NCI-H2107 treated with DMSO at 0.1 percent for 48 hours (cell line): Measurements from ENCODE around the gene RSRP1.

Experiments used
- DNase-seq: peaks from one replicate; lab custom pipeline; 2025; ENCODE audit not compliant: unreplicated experiment; lab: John Stamatoyannopoulos, UW

The RSRP1 gene

DNA sequence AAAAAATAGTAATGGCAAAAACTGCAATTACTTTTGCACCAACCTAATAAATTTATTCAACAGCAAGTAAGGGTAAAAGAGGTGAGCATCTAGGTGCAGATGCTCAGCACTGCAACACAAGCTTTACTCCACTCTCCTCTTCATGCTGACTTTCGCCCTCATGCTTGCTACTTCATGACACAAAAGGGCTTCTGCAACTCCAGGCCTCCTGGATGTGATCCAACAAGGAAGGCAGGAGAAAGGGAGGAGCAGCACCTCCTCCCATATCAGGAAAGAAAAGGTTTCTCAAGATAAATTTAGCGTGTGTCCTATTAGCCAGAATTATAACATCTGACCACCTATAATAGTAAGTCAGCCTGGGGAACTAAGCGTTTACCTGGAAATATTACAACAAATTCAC, 26.6 kb downstream of the RSRP1 start:
- DNase-seq: no peak

DNA sequence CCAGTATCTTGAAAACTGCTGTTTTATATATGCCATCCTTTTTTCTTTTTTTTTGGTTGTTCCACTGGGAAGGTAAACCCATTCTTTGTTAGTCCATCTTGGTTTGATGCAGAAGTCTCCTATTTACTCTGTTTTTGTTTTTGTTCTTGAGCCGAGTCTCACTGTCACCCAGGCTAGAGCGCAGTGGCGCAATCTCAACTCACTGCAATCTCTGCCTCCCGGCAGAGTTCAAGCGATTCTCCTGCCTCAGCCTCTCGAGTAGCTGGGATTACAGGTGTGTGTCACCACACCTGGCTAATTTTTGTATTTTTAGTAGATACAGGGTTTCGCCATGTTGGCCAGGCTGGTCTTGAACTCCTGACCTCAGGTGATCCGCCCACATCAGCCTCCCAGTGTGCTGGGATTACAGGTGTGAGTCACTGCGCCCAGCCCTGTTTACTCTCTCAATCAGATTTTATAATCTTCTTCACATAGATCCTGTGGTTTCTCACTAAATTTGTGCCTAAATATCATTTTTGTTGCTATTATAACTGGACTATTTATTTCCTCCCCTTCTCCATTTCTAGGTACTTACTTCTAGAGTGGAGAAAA, 27.5 kb downstream of the RSRP1 start:
- DNase-seq: no peak

DNA sequence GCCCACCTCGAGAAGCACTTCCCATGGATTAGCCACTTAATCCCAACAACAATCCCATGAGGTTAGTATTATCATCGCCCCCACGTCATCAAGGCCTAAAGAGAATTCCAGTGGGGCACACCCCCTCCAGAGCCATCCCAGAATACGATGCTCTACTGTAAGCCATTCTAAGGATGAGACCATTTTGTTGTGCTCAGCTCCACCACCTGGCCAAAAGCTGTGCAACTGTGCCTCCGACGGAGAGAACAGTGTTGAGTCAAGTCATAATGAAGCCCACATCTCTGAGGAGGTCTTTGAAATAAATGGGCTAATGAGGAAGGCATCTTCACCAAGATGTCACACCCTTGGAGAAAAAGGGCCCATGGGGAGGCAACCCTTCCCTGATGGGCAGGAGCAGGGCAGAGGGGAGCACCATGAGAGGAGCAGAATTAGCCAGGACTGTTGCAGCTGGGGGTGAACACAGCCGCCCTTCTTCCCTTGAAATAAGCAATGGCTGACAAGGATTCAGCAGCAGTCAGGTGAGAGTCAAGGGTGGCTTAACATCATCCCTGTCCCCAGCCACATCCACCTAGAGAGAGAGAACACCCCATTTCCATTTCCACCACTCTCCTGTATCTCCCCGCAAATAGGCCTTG, 29.5 kb downstream of the RSRP1 start:
- no peak for DNase-seq

DNA sequence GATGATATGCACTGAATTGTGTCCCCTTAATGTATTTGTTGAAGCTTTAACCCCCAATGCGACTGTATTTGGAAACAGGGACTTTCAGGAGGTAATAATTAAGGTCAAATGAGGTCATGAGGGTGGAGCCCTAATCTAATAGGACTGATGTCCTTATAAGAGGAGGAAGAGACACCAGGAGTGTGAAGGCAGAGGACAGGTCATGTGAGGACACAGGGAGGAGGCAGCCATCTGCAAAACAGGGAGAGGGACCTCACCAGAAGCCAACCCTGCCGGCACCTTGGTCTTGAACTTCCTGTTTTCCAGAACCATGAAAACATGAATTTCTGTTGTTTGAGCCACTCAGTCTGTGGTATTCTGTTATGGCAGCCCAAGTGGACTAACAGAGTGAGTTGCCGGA, 30.2 kb downstream of the RSRP1 start:
- no peak for DNase-seq

DNA sequence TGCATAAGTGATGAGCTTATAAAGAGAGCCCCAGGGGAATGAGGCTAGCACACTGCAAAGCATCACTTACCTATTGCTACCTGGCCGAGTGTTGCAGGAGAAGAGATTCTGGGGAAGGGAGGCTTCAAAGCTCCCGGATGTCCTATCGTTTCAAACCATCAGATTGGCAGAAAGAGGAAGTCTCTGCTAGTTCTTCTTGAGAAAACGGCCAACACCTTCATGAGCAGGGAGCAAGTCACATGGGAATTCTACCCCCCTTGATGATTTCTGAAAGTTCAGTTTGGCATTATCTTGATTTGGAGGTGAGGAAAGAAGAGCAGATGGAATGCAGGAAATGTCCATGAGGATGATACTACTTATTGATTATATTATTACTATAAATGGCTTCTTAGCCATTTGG, 31.1 kb downstream of the RSRP1 start:
- no peak for DNase-seq

DNA sequence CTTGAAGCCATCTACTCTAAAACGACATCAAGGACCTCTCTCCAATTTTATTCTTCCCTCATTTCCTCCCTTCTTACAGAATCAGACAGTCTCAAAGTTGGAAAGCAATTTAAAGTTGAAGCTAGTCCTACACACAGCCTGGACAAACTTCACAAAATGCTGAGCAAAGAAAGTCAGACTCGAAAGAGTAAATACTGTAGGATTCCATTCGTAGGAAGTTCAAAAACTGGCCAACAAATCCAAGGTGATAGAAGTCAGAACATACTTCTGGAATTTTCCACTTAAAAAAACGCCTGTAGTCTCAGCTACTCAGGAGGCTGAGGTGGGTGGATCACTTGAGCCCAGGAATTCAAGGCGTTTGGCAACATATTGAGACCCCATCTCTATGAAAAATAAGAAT, 34.5 kb downstream of the RSRP1 start:
- DNase-seq: no peak

DNA sequence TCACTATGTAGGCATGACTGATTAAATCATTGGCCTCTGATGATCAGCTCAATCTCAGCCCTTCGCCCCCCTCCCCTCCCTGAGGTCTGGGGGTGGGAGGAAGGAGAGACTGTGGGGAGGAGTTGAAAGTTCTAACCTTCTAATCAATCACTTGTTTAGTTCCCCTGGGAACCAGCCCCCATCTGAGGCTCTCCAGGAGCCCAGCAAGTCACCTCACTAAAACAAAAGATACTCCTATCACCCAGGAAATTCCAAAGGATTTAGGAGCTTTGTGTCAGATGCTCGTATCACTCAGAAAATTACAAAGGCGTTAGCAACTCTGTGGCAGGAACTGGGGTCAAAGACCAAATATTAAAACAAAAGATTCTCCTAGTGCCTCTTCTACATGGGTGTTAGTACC, 36.5 kb downstream of the RSRP1 start:
- no peak for DNase-seq

DNA sequence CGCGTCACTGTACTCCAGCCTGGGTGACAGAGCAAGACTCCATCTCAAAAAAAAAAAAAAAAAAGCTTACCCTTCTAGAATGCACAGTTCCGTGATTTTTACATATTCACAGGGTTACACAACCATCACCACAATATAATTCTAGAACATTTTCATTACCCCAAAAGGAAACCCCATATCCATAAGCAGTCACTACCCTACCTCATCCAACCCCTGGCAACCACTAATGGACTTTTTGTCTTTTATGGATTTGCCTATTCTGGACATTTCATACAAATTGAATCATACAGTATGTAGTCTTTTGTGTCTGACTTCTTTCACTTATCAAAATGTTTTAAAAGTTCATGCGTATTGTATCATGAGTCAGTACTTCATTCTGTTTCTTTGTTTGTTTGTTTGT, 37.7 kb downstream of the RSRP1 start:
- no peak for DNase-seq

DNA sequence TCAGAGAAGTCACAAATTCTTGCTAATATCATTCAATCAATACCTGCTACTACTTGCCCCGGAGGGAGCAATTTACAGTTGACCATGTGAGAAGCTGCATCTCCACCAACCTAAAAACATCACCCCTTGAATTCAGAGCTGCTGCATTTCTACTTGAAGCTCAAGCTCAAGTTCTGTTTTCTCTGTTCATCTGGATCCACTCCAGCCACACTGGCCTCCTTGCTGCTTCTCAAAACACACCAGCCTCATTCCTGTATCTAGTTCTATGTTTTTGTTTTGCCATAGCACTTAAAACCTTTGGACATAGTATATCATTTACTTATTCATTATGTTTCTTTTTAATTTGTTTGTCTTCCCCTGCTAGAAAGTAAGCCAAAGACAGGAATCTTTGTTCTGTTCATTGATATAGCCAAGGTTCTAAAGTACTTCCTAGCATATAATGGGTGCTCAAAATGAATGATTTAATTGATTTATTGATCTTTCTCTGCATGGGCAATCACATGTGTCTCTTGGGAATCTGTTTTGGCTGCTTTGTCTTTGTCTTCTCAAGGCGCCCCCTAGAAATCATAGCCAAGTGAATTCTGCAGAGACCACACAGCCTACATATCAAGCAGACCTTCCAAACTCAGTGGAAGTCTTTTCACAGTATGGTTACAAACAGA, 38.6 kb downstream of the RSRP1 start:
- DNase-seq: no peak

DNA sequence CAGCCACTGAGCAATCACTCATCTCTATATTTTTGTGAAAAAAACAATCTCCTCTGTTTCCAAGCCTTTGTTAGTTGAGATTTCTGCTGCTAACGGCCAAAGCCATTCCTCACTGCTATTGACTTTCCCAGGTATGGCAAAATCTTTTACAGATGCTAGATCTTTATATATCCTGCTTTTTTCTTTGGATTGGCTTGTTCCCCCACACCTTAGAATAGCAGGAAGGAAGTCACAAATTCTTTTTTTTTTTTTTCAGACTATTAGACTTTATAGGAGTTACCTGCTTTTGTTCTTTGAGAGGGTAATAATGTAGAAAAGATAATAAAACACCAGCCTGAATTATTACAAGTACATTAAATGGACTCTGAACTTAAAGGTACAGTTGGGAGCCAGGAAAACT, 39.2 kb downstream of the RSRP1 start:
- no peak for DNase-seq

DNA sequence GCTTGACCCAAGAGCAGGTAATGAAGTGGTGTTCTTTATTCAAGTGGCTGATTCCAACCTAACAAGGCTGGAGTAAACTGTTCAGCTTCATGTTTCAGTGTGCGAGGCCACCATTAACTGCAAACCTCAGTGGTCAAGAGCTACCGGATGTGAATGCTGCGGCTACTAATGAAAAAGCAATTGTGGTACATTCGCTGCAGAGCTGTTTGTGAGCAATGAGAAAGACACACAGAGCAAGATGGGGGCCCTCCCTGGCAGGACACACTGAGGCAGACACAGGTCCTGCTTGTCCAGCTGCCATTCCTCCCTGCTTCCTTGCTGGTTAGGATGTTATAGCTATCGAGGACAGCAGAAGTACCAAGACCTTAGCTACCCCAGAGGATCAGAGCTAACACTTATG, 41.1 kb downstream of the RSRP1 start:
- DNase-seq: no peak

DNA sequence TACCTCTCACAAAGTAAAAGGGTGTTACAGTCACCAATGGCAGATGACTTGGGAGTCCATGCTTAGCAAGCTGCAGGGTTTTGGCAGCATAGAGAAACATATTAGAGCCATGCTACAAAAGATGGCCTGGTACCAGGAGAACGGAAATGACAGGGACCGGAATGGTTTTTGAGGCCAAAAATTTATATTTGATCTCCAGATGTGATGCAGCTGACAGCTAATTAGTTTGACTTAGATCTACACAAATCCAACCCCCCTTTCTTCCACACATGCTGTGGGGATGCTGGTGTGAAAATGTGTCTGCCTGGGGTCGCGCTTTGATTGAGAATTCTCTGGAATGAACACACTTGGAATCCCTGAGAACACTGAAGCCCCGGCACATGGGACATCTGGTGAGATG, 41.5 kb downstream of the RSRP1 start:
- DNase-seq: no peak

DNA sequence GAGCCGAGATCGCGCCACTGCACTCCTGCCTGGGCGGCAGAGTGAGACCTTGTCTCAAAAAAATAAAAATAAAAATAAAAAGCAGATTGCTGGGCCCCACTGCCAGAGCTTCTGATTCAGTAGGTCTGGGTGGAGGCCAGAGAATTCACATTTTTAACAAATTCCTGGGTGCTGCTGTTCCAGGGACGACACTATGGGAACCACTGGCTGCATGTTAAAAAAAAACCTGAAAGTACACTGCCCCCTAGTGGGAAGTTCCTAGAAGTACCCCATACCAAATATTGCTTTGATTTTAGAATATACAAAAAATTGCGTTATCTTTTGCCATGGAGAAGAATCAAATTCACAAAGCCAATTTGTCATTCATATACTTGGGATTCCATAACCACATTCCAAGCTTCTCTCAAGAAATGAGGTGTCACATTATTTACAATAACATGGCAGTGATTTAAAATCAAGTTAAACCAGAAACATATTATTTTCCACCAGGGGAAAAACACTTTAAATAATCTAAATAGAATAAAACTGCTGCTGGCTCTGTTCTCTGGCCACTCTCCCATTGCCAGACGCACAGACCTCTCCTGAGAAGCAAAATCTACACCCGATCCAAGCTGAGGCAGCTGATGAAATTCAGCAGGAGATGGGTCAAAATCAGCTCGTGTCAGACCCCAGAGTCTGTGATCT, 42.3 kb downstream of the RSRP1 start:
- DNase-seq: peak; percentile 53

DNA sequence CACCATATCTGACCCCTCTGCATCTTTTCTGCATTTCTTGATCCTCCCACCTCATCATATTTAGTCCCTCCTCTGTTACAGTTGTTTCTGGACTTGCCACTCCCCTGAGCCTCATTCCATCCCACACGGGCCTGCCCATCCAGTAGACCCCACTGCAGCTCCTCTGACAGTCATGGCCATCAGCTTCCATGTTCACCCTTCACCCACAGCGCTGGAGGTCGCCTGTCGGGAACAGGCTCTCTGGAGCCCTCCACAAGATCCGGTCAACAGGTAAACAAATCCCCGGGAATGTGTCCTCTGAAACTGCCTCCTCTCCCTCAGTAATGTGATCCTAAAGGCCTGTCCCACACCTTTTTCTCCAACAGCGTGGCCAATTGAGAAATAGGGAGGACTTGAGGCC, 46.2 kb downstream of the RSRP1 start:
- no peak for DNase-seq

DNA sequence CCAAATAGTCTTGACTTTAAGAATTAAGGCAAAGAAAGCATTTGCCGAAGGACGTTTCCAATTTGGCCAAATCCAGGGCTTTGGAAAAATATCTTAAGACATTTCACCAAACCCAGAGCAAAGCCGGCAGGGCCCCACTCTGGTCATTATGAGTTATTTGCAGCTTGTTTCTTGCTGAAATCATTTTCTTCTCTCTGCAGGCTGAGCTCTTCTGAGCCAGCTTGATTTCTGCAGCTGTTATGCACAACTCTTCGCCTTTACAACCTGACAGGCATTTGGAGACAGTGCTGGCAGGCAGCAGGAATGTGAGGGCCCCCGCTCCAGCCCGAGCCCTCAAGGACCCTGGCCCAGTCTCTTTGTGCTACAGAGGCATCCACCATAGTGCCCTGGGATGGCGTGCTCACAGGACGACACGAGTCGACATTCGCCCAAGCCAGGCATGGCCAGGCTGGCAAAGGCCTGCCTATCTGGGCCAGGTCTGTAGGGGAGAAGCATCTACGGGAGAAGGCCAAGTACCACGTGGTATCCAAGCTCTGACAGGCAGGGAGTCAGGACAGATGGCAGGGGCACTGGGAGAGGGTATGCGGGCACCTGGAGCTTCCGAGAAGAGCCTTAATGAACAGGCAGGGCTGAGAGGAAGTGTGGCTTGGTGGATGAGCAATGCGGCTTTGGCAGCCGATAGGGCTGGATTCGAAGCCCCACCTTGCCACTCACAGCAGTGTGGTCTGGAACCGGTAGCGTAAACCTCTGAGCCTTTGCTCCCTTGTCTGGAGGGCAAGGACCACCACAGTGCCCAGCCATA, 47.2 kb downstream of the RSRP1 start:
- no peak for DNase-seq

DNA sequence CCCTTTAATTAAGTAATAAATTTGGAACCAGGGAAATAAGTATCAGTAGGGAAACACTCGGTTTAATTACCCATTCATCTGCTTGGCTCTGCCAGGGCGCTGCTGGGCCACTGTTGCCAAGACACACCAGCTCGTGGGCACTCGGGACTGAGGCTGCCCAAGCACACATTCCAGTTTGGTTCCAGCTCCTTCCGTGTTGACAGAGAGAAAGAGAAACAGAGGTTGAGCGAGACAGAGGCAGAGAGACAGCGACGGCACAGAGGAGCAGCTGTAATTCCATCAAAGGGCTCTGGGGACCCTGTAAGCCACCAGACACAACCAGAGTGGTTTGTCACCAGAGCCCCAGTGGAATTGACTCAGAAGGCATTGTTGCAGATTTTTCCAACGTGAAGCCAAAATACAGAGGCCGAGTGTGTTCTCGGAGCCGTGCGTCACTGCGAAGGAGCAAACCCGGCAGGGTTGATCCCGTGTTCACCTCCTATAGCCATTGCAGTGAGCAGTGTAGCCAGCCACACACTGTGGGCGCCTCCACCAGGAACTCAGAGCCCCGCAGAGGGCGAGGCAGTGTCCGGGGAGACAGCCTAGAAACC, 48.5 kb downstream of the RSRP1 start:
- DNase-seq: no peak

DNA sequence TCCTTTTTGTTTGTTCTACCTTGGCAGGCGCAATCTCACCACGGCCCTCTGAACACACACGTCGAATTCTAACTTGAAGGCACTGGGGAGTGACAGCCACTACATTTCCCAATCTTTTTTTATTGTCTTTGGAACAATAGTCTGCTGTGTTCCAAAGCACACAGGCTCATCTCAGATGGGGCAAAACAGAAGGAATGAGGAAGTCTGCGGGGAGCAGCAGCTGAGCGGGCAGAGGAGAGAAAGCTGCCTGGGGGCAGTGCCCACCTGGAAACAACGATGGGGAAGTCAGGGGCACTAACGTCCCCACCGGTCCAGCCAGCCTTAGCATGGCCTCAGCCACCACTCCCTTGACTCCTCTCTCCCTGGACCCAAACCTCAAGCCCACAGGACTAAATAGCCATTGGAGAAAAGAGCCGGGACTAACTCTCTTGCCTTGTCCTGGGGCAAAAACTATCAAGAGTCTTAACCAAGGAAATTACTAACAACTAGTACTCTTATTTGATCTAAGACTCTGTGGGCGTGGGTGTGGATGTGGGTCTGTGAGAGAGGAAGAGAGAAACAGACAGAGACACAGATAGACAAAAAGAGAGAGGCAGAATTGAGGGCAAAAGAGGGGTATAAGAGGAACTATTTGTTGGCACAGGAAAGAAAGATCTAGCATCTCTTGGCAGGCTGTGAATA, 49.1 kb downstream of the RSRP1 start:
- DNase-seq: peak; percentile 52

DNA sequence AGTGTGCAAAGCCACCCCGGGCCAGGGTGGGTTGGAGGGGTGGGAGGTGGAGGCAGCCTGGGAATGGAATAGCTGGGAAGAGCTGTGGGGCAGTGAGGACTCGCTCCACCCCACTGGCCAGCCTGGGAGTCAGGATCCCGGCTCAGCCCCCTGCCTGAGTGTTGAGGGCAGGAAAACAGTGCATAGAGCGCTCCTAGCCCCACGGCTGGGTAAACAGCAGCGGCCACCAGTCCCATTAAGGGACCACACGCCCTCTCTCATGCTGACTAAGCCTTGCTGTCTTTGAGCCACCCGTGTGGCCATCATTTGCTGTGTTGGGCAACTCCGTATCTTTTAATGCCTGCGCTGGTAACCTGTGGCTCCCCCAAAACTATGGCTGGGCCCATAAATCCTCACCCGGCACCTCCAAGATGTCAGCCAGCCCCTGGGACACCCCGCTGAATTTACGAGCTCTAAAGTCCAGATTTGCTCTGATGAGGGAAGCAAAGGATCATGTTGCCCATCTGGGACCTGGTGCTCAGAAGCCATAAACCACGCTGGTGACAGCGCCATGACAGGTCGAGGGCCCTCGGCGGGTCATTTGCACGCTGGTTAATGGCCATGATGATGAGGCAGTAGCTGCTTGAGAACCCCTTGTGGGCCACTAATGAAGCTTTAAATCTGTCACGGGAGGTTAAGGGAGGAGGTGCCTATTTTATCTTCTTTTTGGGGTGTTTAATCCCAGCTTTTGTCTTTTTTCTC, 49.8 kb downstream of the RSRP1 start:
- DNase-seq: peak; percentile 52

DNA sequence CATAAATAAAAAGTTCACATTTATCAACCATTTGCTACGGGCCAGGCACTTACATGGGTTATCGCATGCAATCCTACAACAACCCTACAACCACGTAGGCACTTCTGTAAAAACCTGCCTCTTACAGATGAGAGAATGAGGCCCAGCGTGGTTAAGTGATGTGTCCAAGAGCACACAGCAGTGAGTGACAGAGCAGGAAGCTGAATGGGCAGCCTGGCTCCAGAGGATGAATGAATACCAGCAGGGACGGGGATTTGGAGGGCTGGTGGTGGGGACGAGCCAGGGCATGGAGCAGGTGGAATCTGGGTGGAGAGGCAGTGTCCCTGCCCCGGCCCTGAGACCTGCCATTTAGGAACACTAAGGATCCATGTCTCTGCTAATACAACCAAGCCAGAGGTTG, 50.4 kb downstream of the RSRP1 start:
- no peak for DNase-seq

DNA sequence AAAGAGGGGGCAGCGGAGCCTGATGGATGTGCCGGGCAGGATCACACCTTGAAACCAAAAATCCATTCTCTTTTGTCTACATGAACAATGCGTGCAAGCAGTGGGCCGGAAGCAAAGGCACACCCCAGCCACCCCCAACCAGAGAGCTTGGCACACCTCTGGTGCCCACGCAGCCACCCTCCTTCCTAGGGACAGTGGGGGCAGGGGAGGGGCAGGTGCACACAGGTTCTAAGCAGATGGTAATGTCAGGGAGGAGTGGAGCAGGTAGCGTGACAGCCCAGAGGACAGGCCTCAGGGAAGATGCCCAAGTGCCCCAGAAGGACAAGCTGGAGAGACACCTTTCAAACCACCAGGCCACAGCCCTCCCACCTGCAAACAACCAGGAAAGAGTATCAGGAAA, 51.4 kb downstream of the RSRP1 start:
- peak; percentile 43 for DNase-seq
